HCT116 (cell line): Measurements from ENCODE around the gene CASQ1. TPM values are rescaled to one million over a fixed set of nuclear protein-coding genes. Genes with fewer than 3 reads are reported as not detected.
A peak's percentile ranks its signal among the peaks of the same experiment; 100 is the strongest.

Experiments
- ATAC-seq: fragments of 200-7000 bp; cut with Tn5 transposase; 2 replicates; pipeline ENCODE4 v1.9.1; 2020; ENCODE audit warnings: mild to moderate bottlenecking, moderate library complexity
- BruUV-seq: library from RNA; stranded (reverse); fragments of 400-500 nt; replicated peaks from 2 replicates; lab custom pipeline; 2021; lab: Mats Ljungman, UMichigan
- CTCF ChIA-PET: fragments of 300-600 bp; sonication (Branson Sonifier 250); formaldehyde crosslinking; loops from one replicate; lab custom pipeline; 2021; ENCODE audit warnings: antibody characterized with exemption; lab: Charles Lee
- POLR2A ChIA-PET: fragments of 300-600, 350-600 bp; sonication (Branson Sonifier 250); formaldehyde crosslinking; loops from one replicate; lab custom pipeline; 2021; ENCODE audit warnings: antibody characterized with exemption; lab: Charles Lee
- RAD21 ChIA-PET, 2 experiments: fragments of 300-600 bp; sonication (Branson Sonifier 250); formaldehyde crosslinking; loops; one replicate each; lab custom pipeline; 2023; ENCODE audit warnings: low total read pairs in 2 of 2; ENCODE audit not compliant: uncharacterized antibody in 2 of 2, unreplicated experiment in 2 of 2, low non-redundant PET in 1 of 2; lab: Charles Lee
- DNase-seq: peaks from one replicate; pipeline ENCODE4 v3.0.0-alpha.2; 2010; ENCODE audit warnings: low read depth, low spot score
- H2AFZ ChIP-seq: fragments of 200-600 bp; shearing (Covaris generic), sonication (generic); 2 replicates; pipeline ENCODE4 v1.6.1; 2017; ENCODE audit warnings: low read depth, mixed run types, mixed read lengths, antibody characterized with exemption, low read length; ENCODE audit not compliant: poor library complexity, severe bottlenecking
- H3K27ac ChIP-seq: 2 replicates; pipeline ENCODE4 v1.5.1; 2012; ENCODE audit warnings: low read depth, low read length
- H3K27me3 ChIP-seq: fragments of 200-600 bp; sonication (generic); 2 replicates; pipeline ENCODE4 v1.6.1; 2016; ENCODE audit warnings: mixed run types, low read length, mixed read lengths; ENCODE audit not compliant: insufficient read depth
- H3K36me3 ChIP-seq, 2 experiments: fragments of 200-500 bp in 1 of 2; fragments of 200-600 bp in 1 of 2; sonication (Bioruptor generic) in 1 of 2; sonication (generic) in 1 of 2; 2 replicates each; pipeline versions ENCODE4 v1.5.1 to v1.6.1; 2014 to 2016; ENCODE audit warnings: low read length in 2 of 2, inconsistent platforms in 1 of 2, mixed read lengths in 1 of 2, mixed run types in 1 of 2; ENCODE audit not compliant: insufficient read depth in 2 of 2, control insufficient read depth in 1 of 2
- H3K4me1 ChIP-seq, 2 experiments: fragments of 200-600 bp in 1 of 2; sonication (generic) in 1 of 2; 2 replicates each; pipeline versions ENCODE4 v1.5.1 to v1.6.1; 2012 to 2017; ENCODE audit warnings: low read length in 2 of 2, inconsistent platforms in 1 of 2, mild to moderate bottlenecking in 1 of 2, mixed read lengths in 1 of 2, mixed run types in 1 of 2, moderate library complexity in 1 of 2; ENCODE audit not compliant: insufficient read depth in 2 of 2, control insufficient read depth in 1 of 2
- H3K4me2 ChIP-seq: fragments of 200-600 bp; sonication (generic); 2 replicates; pipeline ENCODE4 v1.6.1; 2017; ENCODE audit warnings: mixed run types, low read length, mixed read lengths
- H3K4me3 ChIP-seq, 2 experiments: fragments of 200-600 bp in 1 of 2; sonication (generic) in 1 of 2; replicated peaks in 1 of 2; 2 replicates each; pipeline ENCODE4 v1.5.1; 2011 to 2016; ENCODE audit warnings: low read length in 2 of 2, control low read depth in 1 of 2, low read depth in 1 of 2, mild to moderate bottlenecking in 1 of 2, mixed read lengths in 1 of 2, mixed run types in 1 of 2
- H3K79me2 ChIP-seq: fragments of 200-600 bp; sonication (generic); 2 replicates; pipeline ENCODE4 v1.6.1; 2017; ENCODE audit warnings: mild to moderate bottlenecking, mixed run types, low read length, moderate library complexity, mixed read lengths; ENCODE audit not compliant: insufficient read depth
- H3K9ac ChIP-seq: fragments of 200-600 bp; sonication (generic); 2 replicates; pipeline ENCODE4 v1.6.1; 2016; ENCODE audit warnings: low read length, mixed read lengths
- H3K9me2 ChIP-seq: fragments of 200-600 bp; sonication (generic), shearing (Covaris generic); 2 replicates; pipeline ENCODE4 v1.6.1; 2017; ENCODE audit warnings: mixed run types, mild to moderate bottlenecking, moderate library complexity; ENCODE audit not compliant: insufficient read depth
- H3K9me3 ChIP-seq, 2 experiments: fragments of 200-500 bp in 1 of 2; fragments of 200-600 bp in 1 of 2; sonication (Bioruptor generic) in 1 of 2; sonication (generic) in 1 of 2; 2 replicates each; pipeline ENCODE4 v1.6.1; 2014 to 2017; ENCODE audit warnings: low read length in 2 of 2, mixed read lengths in 2 of 2, inconsistent platforms in 1 of 2, low read depth in 1 of 2, mild to moderate bottlenecking in 1 of 2, mixed run types in 1 of 2, moderate library complexity in 1 of 2; ENCODE audit not compliant: control insufficient read depth in 1 of 2, insufficient read depth in 1 of 2
- H4K20me1 ChIP-seq: fragments of 200-600 bp; sonication (generic), shearing (Covaris generic); 2 replicates; pipeline ENCODE4 v1.6.1; 2017; ENCODE audit warnings: mixed run types, mild to moderate bottlenecking, moderate library complexity; ENCODE audit not compliant: insufficient read depth
- CBX3 ChIP-seq: IDR thresholded peaks from 2 replicates; pipeline ENCODE4 v1.6.1; 2012; ENCODE audit warnings: low read depth
- CEBPB ChIP-seq: IDR thresholded peaks from 2 replicates; pipeline ENCODE4 v1.6.1; 2012; ENCODE audit warnings: low read depth
- EGR1 ChIP-seq: IDR thresholded peaks from 2 replicates; pipeline ENCODE4 v1.6.1; 2012; ENCODE audit warnings: low read depth
- ELF1 ChIP-seq: IDR thresholded peaks from 2 replicates; pipeline ENCODE4 v1.6.1; 2012; ENCODE audit warnings: low read depth, borderline replicate concordance
- EZH2 ChIP-seq: fragments of 200-600 bp; sonication (generic); IDR thresholded peaks from 2 replicates; pipeline ENCODE4 v1.6.1; 2017; ENCODE audit warnings: antibody characterized with exemption, mixed run types
- EZH2phosphoT487 ChIP-seq: fragments of 200-600 bp; IDR thresholded peaks from 2 replicates; pipeline ENCODE4 v1.6.1; 2018; ENCODE audit warnings: antibody characterized with exemption, borderline replicate concordance
- FOSL1 ChIP-seq: IDR thresholded peaks from 2 replicates; pipeline ENCODE4 v1.6.1; 2012; ENCODE audit warnings: low read depth
- POLR2A ChIP-seq: IDR thresholded peaks from 2 replicates; pipeline ENCODE4 v1.7.0; 2011; ENCODE audit warnings: borderline replicate concordance; ENCODE audit not compliant: insufficient read depth, insufficient read length; ENCODE audit errors: extremely low read depth
- RAD21 ChIP-seq: IDR thresholded peaks from 2 replicates; pipeline ENCODE4 v1.6.1; 2012; ENCODE audit warnings: low read depth, mild to moderate bottlenecking
- SP1 ChIP-seq: IDR thresholded peaks from 2 replicates; pipeline ENCODE4 v1.6.1; 2012; ENCODE audit warnings: low read depth
- SRF ChIP-seq: IDR thresholded peaks from 2 replicates; pipeline ENCODE4 v1.6.1; 2012; ENCODE audit warnings: low read depth
- TCF7L2 ChIP-seq: IDR thresholded peaks from 2 replicates; pipeline ENCODE4 v1.7.0; 2011; ENCODE audit warnings: borderline replicate concordance, inconsistent platforms; ENCODE audit not compliant: insufficient read depth, insufficient read length; ENCODE audit errors: extremely low read depth
- YY1 ChIP-seq: IDR thresholded peaks from 2 replicates; pipeline ENCODE4 v1.6.1; 2011; ENCODE audit warnings: low read length, low read depth, moderate library complexity, mild to moderate bottlenecking; ENCODE audit not compliant: insufficient replicate concordance; ENCODE audit errors: extremely low read depth
- ZFX ChIP-seq: fragments of 450-650 bp; IDR thresholded peaks from 2 replicates; pipeline ENCODE4 v1.6.1; 2017
- ZNF274 ChIP-seq: fragments of 200-500 bp; sonication (Bioruptor generic); IDR thresholded peaks from 2 replicates; pipeline ENCODE4 v1.6.1; 2014; ENCODE audit warnings: mild to moderate bottlenecking, low read depth, low read length, inconsistent platforms
- intact Hi-C: fragments of 100-400 bp; cut with micrococcal nuclease; formaldehyde crosslinking; loops from 2 replicates; pipeline ENCODE4 v1.10.0; 2022
- total RNA-seq: library from RNA; stranded (reverse); gene quantifications from one replicate; pipeline ENCODE4 v1.2.1, GENCODE V29; 2021; ENCODE audit not compliant: unreplicated experiment
- TF ChIP-seq, protein P1 (sequence below), 3 experiments: fragments of 200-600 bp in 1 of 3; sonication (generic) in 1 of 3; IDR thresholded peaks in 2 of 3; conservative IDR thresholded peaks in 1 of 3; 2 replicates each; pipeline ENCODE4 v1.5.1; 2012 to 2017; ENCODE audit warnings: low read depth in 2 of 3, low read length in 2 of 3, antibody characterized with exemption in 1 of 3, borderline replicate concordance in 1 of 3, control low read depth in 1 of 3, mild to moderate bottlenecking in 1 of 3, mixed read lengths in 1 of 3, mixed run types in 1 of 3, moderate library complexity in 1 of 3; ENCODE audit not compliant: insufficient read depth in 1 of 3
- TF ChIP-seq, protein P2 (sequence below): IDR thresholded peaks from 2 replicates; pipeline ENCODE4 v1.6.1; 2012
- TF ChIP-seq, protein P3 (sequence below): IDR thresholded peaks from 2 replicates; pipeline ENCODE4 v1.6.1; 2012
- TF ChIP-seq, protein P4 (sequence below): IDR thresholded peaks from 2 replicates; pipeline ENCODE4 v1.6.1; 2011; ENCODE audit warnings: mild to moderate bottlenecking, low read length, moderate library complexity; ENCODE audit not compliant: insufficient replicate concordance; ENCODE audit errors: extremely low read depth

Gene CASQ1
- total RNA-seq, 1 experiment from 2014 or later = not detected

DNA sequence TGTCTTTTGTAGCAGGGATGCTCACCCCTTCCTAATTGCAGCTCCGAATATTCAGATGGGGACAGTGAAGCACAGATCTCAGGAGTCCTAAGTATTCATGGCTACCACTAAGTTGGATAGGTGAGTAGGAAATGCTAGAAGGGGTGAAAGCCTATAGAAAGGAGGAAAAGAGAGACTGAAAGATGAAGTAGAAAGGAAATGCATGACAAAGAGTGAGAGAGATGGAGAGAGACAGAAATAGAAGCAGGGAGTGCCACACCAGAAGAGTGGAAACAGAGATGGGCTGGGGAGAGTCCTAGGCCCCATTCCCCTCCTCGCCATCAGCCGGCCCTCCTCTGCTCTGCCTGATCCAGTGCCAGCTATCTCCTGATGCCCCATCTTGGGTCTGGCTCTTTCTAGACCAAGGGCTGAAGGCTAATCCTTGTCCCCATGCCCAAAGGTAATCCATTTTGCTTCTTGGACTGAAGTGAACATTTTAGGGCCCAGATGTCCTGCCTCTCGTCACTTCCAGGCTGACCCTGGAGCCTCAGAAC lies 16.8 kb downstream of the CASQ1 start:
- no peak for DNase-seq
- H3K9me3 ChIP-seq = no peaks in the 10 kb centered on the region
- no peak overlapping the region for H3K4me3 ChIP-seq
- intact Hi-C loops = no loop called here
- no peak overlapping the region for H2AFZ ChIP-seq
- POLR2A ChIA-PET = interaction anchor here (0.6 to 1.5 kb wide), 2 partner anchors 8 to 12 kb away, joined by 6 read pairs; no protein-coding TSS in a partner anchor
- H3K27me3 ChIP-seq = no peaks in the 10 kb centered on the region
- RAD21 ChIA-PET = no interaction called here
- peaks cover 10 to 29% of the 10 kb centered on the region in 2 experiments; a peak in 3 of 4 replicates for H3K36me3 ChIP-seq
- CTCF ChIA-PET = interaction anchor here (1.5 kb wide), 1 partner anchor 106 kb away, joined by 3 read pairs; no protein-coding TSS in a partner anchor
- peak overlapping the region; percentile 90 for H3K4me2 ChIP-seq
- no peak overlapping the region for H3K27ac ChIP-seq
- no peak overlapping the region for H3K9ac ChIP-seq
- H4K20me1 ChIP-seq = 0 out of 2 replicates have a peak, but pooled peaks cover 4% of the 10 kb centered on the region
- no TSS peak for BruUV-seq
- H3K79me2 ChIP-seq = peaks cover 48% of the 10 kb centered on the region
- no peaks in the 10 kb centered on the region for H3K9me2 ChIP-seq
- ATAC-seq = no peak
- H3K4me1 ChIP-seq = peaks cover 12 to 20% of the 10 kb centered on the region in 2 experiments; a peak in 3 of 4 replicates
- no peak for TF ChIP-seq ELF1
- TF ChIP-seq EZH2 = no peak
- no peak for TF ChIP-seq RAD21
- TF ChIP-seq, protein P1, sequence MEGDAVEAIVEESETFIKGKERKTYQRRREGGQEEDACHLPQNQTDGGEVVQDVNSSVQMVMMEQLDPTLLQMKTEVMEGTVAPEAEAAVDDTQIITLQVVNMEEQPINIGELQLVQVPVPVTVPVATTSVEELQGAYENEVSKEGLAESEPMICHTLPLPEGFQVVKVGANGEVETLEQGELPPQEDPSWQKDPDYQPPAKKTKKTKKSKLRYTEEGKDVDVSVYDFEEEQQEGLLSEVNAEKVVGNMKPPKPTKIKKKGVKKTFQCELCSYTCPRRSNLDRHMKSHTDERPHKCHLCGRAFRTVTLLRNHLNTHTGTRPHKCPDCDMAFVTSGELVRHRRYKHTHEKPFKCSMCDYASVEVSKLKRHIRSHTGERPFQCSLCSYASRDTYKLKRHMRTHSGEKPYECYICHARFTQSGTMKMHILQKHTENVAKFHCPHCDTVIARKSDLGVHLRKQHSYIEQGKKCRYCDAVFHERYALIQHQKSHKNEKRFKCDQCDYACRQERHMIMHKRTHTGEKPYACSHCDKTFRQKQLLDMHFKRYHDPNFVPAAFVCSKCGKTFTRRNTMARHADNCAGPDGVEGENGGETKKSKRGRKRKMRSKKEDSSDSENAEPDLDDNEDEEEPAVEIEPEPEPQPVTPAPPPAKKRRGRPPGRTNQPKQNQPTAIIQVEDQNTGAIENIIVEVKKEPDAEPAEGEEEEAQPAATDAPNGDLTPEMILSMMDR (IDR thresholded peaks at IDR 0.05 in 2 of 3, conservative IDR thresholded peaks at IDR 0.05 in 1 of 3; ENCODE audit: borderline replicate concordance in 1 of 3, insufficient read depth in 1 of 3, low read depth in 2 of 3, low read length in 2 of 3) = no peak
- TF ChIP-seq TCF7L2 = no peak
- no peak for TF ChIP-seq YY1
- TF ChIP-seq, protein P2, sequence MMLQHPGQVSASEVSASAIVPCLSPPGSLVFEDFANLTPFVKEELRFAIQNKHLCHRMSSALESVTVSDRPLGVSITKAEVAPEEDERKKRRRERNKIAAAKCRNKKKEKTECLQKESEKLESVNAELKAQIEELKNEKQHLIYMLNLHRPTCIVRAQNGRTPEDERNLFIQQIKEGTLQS = no peak
- TF ChIP-seq EGR1 = no peak
- TF ChIP-seq ZFX = no peak
- no peak for TF ChIP-seq POLR2A
- TF ChIP-seq EZH2phosphoT487 = no peak
- no peak for TF ChIP-seq FOSL1
- TF ChIP-seq SP1 = no peak
- TF ChIP-seq ZNF274 = no peak
- TF ChIP-seq, protein P3, sequence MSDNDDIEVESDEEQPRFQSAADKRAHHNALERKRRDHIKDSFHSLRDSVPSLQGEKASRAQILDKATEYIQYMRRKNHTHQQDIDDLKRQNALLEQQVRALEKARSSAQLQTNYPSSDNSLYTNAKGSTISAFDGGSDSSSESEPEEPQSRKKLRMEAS = no peak
- TF ChIP-seq, protein P4, sequence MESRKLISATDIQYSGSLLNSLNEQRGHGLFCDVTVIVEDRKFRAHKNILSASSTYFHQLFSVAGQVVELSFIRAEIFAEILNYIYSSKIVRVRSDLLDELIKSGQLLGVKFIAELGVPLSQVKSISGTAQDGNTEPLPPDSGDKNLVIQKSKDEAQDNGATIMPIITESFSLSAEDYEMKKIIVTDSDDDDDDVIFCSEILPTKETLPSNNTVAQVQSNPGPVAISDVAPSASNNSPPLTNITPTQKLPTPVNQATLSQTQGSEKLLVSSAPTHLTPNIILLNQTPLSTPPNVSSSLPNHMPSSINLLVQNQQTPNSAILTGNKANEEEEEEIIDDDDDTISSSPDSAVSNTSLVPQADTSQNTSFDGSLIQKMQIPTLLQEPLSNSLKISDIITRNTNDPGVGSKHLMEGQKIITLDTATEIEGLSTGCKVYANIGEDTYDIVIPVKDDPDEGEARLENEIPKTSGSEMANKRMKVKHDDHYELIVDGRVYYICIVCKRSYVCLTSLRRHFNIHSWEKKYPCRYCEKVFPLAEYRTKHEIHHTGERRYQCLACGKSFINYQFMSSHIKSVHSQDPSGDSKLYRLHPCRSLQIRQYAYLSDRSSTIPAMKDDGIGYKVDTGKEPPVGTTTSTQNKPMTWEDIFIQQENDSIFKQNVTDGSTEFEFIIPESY = no peak
- no peak for TF ChIP-seq SRF
- TF ChIP-seq CBX3 = no peak
- TF ChIP-seq CEBPB = no peak
